ENCODE results near the gene HOXD10.

Gene HOXD10

GRCh38 chr2:176099728-176100546 lies 16.6 kb upstream of the HOXD10 start, which contains the start of gene HOXD12:
HOXD12 (plus strand) TSS chr2:176099795; CDS start chr2:176099802, 7 bp downstream.
- in situ Hi-C loops (cut with HindIII; ENCODE audit: low sequenced_read_pairs): no loop called here
- TF ChIP-seq, protein P1, sequence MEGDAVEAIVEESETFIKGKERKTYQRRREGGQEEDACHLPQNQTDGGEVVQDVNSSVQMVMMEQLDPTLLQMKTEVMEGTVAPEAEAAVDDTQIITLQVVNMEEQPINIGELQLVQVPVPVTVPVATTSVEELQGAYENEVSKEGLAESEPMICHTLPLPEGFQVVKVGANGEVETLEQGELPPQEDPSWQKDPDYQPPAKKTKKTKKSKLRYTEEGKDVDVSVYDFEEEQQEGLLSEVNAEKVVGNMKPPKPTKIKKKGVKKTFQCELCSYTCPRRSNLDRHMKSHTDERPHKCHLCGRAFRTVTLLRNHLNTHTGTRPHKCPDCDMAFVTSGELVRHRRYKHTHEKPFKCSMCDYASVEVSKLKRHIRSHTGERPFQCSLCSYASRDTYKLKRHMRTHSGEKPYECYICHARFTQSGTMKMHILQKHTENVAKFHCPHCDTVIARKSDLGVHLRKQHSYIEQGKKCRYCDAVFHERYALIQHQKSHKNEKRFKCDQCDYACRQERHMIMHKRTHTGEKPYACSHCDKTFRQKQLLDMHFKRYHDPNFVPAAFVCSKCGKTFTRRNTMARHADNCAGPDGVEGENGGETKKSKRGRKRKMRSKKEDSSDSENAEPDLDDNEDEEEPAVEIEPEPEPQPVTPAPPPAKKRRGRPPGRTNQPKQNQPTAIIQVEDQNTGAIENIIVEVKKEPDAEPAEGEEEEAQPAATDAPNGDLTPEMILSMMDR (IDR thresholded peaks at IDR 0.05; ENCODE audit: low read depth, low read length): no peak
- no peak for DNase-seq (ENCODE audit: low read depth, low spot score)
- no peak within 1 kb of the TSS for H3K4me3 ChIP-seq (ENCODE audit: low read depth, low read length)

- DNase-seq (ENCODE audit: low read depth, low spot score): no peak
- TF ChIP-seq, protein P1 (IDR thresholded peaks at IDR 0.05; ENCODE audit: low read depth, low read length): no peak
- in situ Hi-C loops (cut with HindIII; ENCODE audit: low sequenced_read_pairs): no loop called here
- H3K4me3 ChIP-seq (ENCODE audit: low read depth, low read length): no peak overlapping the region
Measured at GRCh38 chr2:176100547-176101140, 15.9 kb upstream of the HOXD10 start.

DNA sequence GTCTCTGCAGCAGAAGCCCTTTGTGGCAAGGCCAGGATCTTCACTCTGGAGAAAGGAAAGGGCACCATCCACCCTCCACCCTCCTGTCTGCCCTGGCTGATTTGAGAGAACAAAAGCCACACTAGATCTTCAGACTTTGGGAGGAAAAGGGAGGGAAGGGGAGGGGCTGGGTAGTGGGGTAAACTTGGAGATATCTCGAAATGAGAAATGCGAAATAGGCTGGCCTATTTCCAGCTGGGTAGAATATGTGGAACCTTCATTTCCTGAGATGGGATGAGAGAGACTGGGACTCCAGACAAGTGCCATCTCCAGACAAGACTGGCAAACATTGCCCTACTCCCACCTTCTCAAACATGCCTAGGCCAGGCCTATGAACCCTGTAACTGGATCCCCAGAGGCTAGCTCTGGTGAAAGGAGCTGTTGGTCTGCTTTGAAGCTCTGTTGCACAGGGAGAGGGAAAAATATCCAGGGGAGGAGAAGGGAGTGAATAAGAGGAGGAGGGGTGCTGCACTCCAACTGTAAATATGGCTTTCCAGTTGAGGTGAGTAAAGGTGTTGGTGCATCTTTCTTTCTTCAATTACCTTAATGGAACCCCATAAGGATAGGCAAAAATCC lies 15.3 kb upstream of the HOXD10 start:
- no peak for DNase-seq (ENCODE audit: low read depth, low spot score)
- in situ Hi-C loops (cut with HindIII; ENCODE audit: low sequenced_read_pairs): no loop called here
- TF ChIP-seq, protein P1 (IDR thresholded peaks at IDR 0.05; ENCODE audit: low read depth, low read length): no peak
- H3K4me3 ChIP-seq (ENCODE audit: low read depth, low read length): no peak overlapping the region

DNA sequence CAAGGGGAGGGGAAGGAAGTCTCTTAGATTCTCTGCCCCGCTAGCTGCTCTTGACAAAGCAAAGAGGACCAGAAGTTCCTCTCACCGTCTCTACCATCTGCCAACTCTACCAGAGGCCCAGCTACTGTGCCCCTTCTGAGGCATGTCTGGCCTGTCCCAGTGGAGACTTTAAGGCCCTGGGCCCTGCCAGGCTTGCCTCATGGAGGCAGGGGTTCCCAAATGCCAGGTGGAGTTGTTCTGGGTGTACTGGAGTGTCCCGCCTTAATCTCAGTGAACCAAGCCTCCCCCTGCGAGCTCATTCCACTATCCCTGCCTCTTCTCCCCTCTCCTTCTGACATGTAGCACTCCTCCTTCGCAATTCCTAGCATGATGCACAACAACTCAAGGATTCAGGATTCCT lies 14.7 kb upstream of the HOXD10 start:
- in situ Hi-C loops (cut with HindIII; ENCODE audit: low sequenced_read_pairs): no loop called here
- DNase-seq (ENCODE audit: low read depth, low spot score): no peak
- no peak overlapping the region for H3K4me3 ChIP-seq (ENCODE audit: low read depth, low read length)
- TF ChIP-seq, protein P1 (IDR thresholded peaks at IDR 0.05; ENCODE audit: low read depth, low read length): no peak

GRCh38 chr2:176102309-176102866 lies 14.2 kb upstream of the HOXD10 start:
- TF ChIP-seq, protein P1 (IDR thresholded peaks at IDR 0.05; ENCODE audit: low read depth, low read length): no peak
- in situ Hi-C loops (cut with HindIII; ENCODE audit: low sequenced_read_pairs): no loop called here
- no peak for DNase-seq (ENCODE audit: low read depth, low spot score)
- H3K4me3 ChIP-seq (ENCODE audit: low read depth, low read length): no peak overlapping the region

GRCh38 chr2:176103194-176103593 lies 13.4 kb upstream of the HOXD10 start:
- in situ Hi-C loops (cut with HindIII; ENCODE audit: low sequenced_read_pairs): no loop called here
- H3K4me3 ChIP-seq (ENCODE audit: low read depth, low read length): no peak overlapping the region
- TF ChIP-seq, protein P1 (IDR thresholded peaks at IDR 0.05; ENCODE audit: low read depth, low read length): no peak
- DNase-seq (ENCODE audit: low read depth, low spot score): no peak
